ENCODE data around the gene ZDHHC6. TPM values are rescaled to one million over a fixed set of nuclear protein-coding genes. Genes with fewer than 3 reads are reported as not detected.

The ZDHHC6 gene
- polyA plus RNA-seq, 3 donors, result 34.0 to 39.2 (median 39.0) TPM

DNA sequence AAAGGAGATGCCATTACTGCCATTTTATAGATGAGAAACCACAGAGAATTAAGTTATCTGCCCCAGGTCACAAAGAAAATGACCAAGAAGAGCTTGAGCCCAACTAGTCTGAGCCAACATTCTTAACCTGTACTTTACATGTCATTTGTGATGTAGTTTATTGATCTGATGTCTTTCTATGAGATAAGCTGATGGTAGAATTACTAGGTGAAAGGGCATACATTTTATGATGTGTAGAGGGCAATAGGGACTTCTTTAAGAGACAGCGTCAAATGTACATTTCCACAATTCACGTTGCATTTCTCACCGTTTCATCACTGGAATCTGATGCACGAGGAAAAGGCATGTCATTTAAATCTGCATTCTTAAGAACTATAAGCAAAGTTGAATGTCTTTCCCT lies 61.5 kb downstream of the ZDHHC6 start:
- H3K4me1 ChIP-seq (ENCODE audit: control insufficient read depth in 1 of 2, insufficient read depth in 2 of 2, low read length in 2 of 2), result peaks cover 10 to 11% of the 10 kb centered on the region in 2 donors
- H3K27ac ChIP-seq (ENCODE audit: low read depth in 1 of 2, low read length in 2 of 2), result no peak overlapping the region
- no peak overlapping the region for H3K4me3 Mint-ChIP-seq
- H3K9me3 Mint-ChIP-seq, result no peaks in the 10 kb centered on the region
- intact Hi-C loops (cut with micrococcal nuclease), result loop anchor here in 1 of 2 donors (5.0 kb wide), 1 partner anchor 62 kb away; the partner anchor contains the start of genes VTI1A and ZDHHC6
- no peak overlapping the region for H2AFZ ChIP-seq (ENCODE audit: insufficient read depth, low read depth, low read length, poor library complexity, severe bottlenecking)
- no peaks in the 10 kb centered on the region for H3K9me3 ChIP-seq (replicated peaks in 1 of 2; ENCODE audit: control insufficient read depth in 1 of 2, insufficient read depth in 1 of 2, low read length in 2 of 2)
- peaks cover 21% of the 10 kb centered on the region for H3K4me1 Mint-ChIP-seq
- no peak overlapping the region for H3K4me2 ChIP-seq (replicated peaks; ENCODE audit: extremely low read depth, low read length, poor library complexity, severe bottlenecking)
- H3K36me3 ChIP-seq (replicated peaks in 1 of 2; ENCODE audit: control insufficient read depth in 1 of 2, insufficient read depth in 2 of 2, low read length in 2 of 2), result peaks cover 3 to 24% of the 10 kb centered on the region in 2 donors
- H3K27me3 Mint-ChIP-seq (ENCODE audit: low read depth in 3 of 3), result peaks cover 0 to 1% (median 0%) of the 10 kb centered on the region in 3 donors
- peaks cover 10% of the 10 kb centered on the region for H4K20me1 ChIP-seq (ENCODE audit: insufficient read depth, low read length)
- H3K4me3 ChIP-seq (replicated peaks in 1 of 3; ENCODE audit: low read depth in 2 of 3, low read length in 3 of 3), result no peak overlapping the region
- H3K9ac ChIP-seq (ENCODE audit: insufficient read depth, low read length, poor library complexity, severe bottlenecking), result no peak overlapping the region
- H3K27me3 ChIP-seq (ENCODE audit: control insufficient read depth in 2 of 2, insufficient read depth in 2 of 2, low read length in 2 of 2), result no peaks in the 10 kb centered on the region
- peaks cover 43 to 46% of the 10 kb centered on the region in 2 donors for H3K36me3 Mint-ChIP-seq
- H3K79me2 ChIP-seq (ENCODE audit: insufficient read depth, low read length), result peaks cover 10% of the 10 kb centered on the region
- no CpG with 5 or more reads among the region's 4 CpGs for WGBS (ENCODE audit: insufficient coverage)
- TF ChIP-seq, protein P1, sequence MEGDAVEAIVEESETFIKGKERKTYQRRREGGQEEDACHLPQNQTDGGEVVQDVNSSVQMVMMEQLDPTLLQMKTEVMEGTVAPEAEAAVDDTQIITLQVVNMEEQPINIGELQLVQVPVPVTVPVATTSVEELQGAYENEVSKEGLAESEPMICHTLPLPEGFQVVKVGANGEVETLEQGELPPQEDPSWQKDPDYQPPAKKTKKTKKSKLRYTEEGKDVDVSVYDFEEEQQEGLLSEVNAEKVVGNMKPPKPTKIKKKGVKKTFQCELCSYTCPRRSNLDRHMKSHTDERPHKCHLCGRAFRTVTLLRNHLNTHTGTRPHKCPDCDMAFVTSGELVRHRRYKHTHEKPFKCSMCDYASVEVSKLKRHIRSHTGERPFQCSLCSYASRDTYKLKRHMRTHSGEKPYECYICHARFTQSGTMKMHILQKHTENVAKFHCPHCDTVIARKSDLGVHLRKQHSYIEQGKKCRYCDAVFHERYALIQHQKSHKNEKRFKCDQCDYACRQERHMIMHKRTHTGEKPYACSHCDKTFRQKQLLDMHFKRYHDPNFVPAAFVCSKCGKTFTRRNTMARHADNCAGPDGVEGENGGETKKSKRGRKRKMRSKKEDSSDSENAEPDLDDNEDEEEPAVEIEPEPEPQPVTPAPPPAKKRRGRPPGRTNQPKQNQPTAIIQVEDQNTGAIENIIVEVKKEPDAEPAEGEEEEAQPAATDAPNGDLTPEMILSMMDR (IDR thresholded peaks at IDR 0.05), result no peak
- no peak for DNase-seq
- H3K27ac Mint-ChIP-seq, result peak overlapping the region in 1 of 7 donors; percentile 78

DNA sequence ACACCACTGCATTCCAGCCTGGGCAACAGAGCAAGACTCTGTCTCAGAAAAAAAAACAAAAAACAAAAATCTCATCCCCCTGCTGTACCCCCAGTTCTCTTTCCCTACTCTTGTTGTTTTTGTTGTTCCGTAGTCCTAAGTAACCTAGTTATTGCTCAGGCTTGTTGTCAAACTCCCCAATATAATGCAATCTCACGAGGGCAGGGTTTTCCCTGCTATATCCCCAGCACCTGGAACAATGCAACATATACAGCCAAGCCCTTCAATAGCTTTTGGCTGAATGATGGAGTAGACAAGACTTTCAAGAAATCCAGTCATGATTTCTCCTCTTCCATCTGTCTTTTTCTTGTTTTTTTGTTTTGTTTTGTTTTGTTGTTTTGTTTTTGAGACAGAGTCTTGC lies 62.6 kb downstream of the ZDHHC6 start:
- TF ChIP-seq, protein P1 (IDR thresholded peaks at IDR 0.05), result no peak
- H4K20me1 ChIP-seq (ENCODE audit: insufficient read depth, low read length), result peaks cover 10% of the 10 kb centered on the region
- no peak overlapping the region for H2AFZ ChIP-seq (ENCODE audit: insufficient read depth, low read depth, low read length, poor library complexity, severe bottlenecking)
- H3K9ac ChIP-seq (ENCODE audit: insufficient read depth, low read length, poor library complexity, severe bottlenecking), result no peak overlapping the region
- no peaks in the 10 kb centered on the region for H3K27me3 ChIP-seq (ENCODE audit: control insufficient read depth in 2 of 2, insufficient read depth in 2 of 2, low read length in 2 of 2)
- H3K4me3 ChIP-seq (replicated peaks in 1 of 3; ENCODE audit: low read depth in 2 of 3, low read length in 3 of 3), result no peak overlapping the region
- H3K4me2 ChIP-seq (replicated peaks; ENCODE audit: extremely low read depth, low read length, poor library complexity, severe bottlenecking), result no peak overlapping the region
- peaks cover 3 to 4% of the 10 kb centered on the region in 2 donors for H3K4me1 ChIP-seq (ENCODE audit: control insufficient read depth in 1 of 2, insufficient read depth in 2 of 2, low read length in 2 of 2)
- no peaks in the 10 kb centered on the region for H3K9me3 ChIP-seq (replicated peaks in 1 of 2; ENCODE audit: control insufficient read depth in 1 of 2, insufficient read depth in 1 of 2, low read length in 2 of 2)
- no peaks in the 10 kb centered on the region for H3K9me3 Mint-ChIP-seq
- peaks cover 49 to 56% of the 10 kb centered on the region in 2 donors for H3K36me3 Mint-ChIP-seq
- intact Hi-C loops (cut with micrococcal nuclease), result no loop called here
- DNase-seq, result peak in 1 of 3 donors; percentile 62
- H3K27ac ChIP-seq (ENCODE audit: low read depth in 1 of 2, low read length in 2 of 2), result no peak overlapping the region
- H3K27me3 Mint-ChIP-seq (ENCODE audit: low read depth in 3 of 3), result peaks cover 0 to 1% (median 0%) of the 10 kb centered on the region in 3 donors
- peaks cover 18% of the 10 kb centered on the region for H3K4me1 Mint-ChIP-seq
- no peak overlapping the region for H3K4me3 Mint-ChIP-seq
- peaks cover 20% of the 10 kb centered on the region for H3K79me2 ChIP-seq (ENCODE audit: insufficient read depth, low read length)
- peaks cover 3 to 33% of the 10 kb centered on the region in 2 donors for H3K36me3 ChIP-seq (replicated peaks in 1 of 2; ENCODE audit: control insufficient read depth in 1 of 2, insufficient read depth in 2 of 2, low read length in 2 of 2)
- H3K27ac Mint-ChIP-seq, result peak overlapping the region in 5 of 7 donors; percentile 5 to 73 (median 40)
- WGBS (ENCODE audit: insufficient coverage), result 100% methylated on average over 1 of the region's 2 CpGs

All from CD14-positive monocyte (primary cell).